CD4-positive, alpha-beta T cell treated with Interferon gamma for 1 hour (primary cell): ENCODE data around the gene ZNF560.
A peak's percentile ranks its signal among the peaks of the same experiment; 100 is the strongest.
"Not testable (repeated sequence)": the region's sequence is repeated elsewhere in the genome, so short reads cannot be mapped to it uniquely, and the experiment has no call there.

Experiments used
- DNase-seq: peaks from one replicate; pipeline ENCODE4 v3.0.0-alpha.2; 2020

The ZNF560 gene

GRCh38 chr19:9498183-9498902 lies at the start of gene ZNF560:
ZNF560 (minus strand) TSS chr19:9498616; CDS start chr19:9475313, 23,303 bp downstream.
- DNase-seq: no peak

GRCh38 chr19:9547870-9548269 lies 49.5 kb upstream of the ZNF560 start:
- DNase-seq: no peak

- not testable (repeated sequence) for DNase-seq
These were observed 42.9 kb upstream of the ZNF560 start for GRCh38 chr19:9541281-9541680.

GRCh38 chr19:9539921-9540320 lies 41.5 kb upstream of the ZNF560 start:
- DNase-seq: not testable (repeated sequence)

GRCh38 chr19:9539201-9539600 lies 40.8 kb upstream of the ZNF560 start:
- not testable (repeated sequence) for DNase-seq

GRCh38 chr19:9538183-9539058 lies 40.0 kb upstream of the ZNF560 start, which contains the start of gene ZNF426:
ZNF426 (minus strand) TSS chr19:9538645; CDS start chr19:9536232, 2,413 bp downstream.
- peak; percentile 86 for DNase-seq

GRCh38 chr19:9535934-9536333 lies 37.5 kb upstream of the ZNF560 start:
- DNase-seq: no peak

GRCh38 chr19:9531933-9532332 lies 33.5 kb upstream of the ZNF560 start:
- DNase-seq: no peak

GRCh38 chr19:9528757-9529336 lies 30.4 kb upstream of the ZNF560 start:
- DNase-seq: no peak

- DNase-seq: no peak
These were observed 25.6 kb upstream of the ZNF560 start for GRCh38 chr19:9523885-9524474.

GRCh38 chr19:9507285-9507684 lies 8.9 kb upstream of the ZNF560 start:
- DNase-seq: no peak

- DNase-seq: no peak
These were observed 2.4 kb upstream of the ZNF560 start for GRCh38 chr19:9500796-9501195.

GRCh38 chr19:9494096-9494495 lies 4.3 kb downstream of the ZNF560 start:
- DNase-seq: no peak

- DNase-seq: no peak
These were observed 11.4 kb downstream of the ZNF560 start for GRCh38 chr19:9487016-9487415.

- DNase-seq: no peak
These were observed 13.3 kb downstream of the ZNF560 start for GRCh38 chr19:9485140-9485539.

- no peak for DNase-seq
These were observed 23.4 kb downstream of the ZNF560 start for GRCh38 chr19:9474975-9475374.

GRCh38 chr19:9467161-9467560 lies 31.3 kb downstream of the ZNF560 start:
- DNase-seq: no peak

- no peak for DNase-seq
These were observed 36.5 kb downstream of the ZNF560 start for GRCh38 chr19:9461938-9462337.

GRCh38 chr19:9456018-9456689 lies 42.3 kb downstream of the ZNF560 start:
- DNase-seq: no peak

GRCh38 chr19:9453953-9454352 lies 44.5 kb downstream of the ZNF560 start:
- DNase-seq: no peak

- no peak for DNase-seq
These were observed 53.4 kb downstream of the ZNF560 start for GRCh38 chr19:9445037-9445436.

GRCh38 chr19:9436358-9436757 lies 62.1 kb downstream of the ZNF560 start:
- no peak for DNase-seq
